ENCODE data around the gene DPYSL5. TPM values are rescaled to one million over a fixed set of nuclear protein-coding genes. Genes with fewer than 3 reads are reported as not detected.

DPYSL5 gene
- total and polyA plus RNA-seq, 2 donors (not counting 1 experiment from before 2014, with no cell fraction given) = not detected

DNA sequence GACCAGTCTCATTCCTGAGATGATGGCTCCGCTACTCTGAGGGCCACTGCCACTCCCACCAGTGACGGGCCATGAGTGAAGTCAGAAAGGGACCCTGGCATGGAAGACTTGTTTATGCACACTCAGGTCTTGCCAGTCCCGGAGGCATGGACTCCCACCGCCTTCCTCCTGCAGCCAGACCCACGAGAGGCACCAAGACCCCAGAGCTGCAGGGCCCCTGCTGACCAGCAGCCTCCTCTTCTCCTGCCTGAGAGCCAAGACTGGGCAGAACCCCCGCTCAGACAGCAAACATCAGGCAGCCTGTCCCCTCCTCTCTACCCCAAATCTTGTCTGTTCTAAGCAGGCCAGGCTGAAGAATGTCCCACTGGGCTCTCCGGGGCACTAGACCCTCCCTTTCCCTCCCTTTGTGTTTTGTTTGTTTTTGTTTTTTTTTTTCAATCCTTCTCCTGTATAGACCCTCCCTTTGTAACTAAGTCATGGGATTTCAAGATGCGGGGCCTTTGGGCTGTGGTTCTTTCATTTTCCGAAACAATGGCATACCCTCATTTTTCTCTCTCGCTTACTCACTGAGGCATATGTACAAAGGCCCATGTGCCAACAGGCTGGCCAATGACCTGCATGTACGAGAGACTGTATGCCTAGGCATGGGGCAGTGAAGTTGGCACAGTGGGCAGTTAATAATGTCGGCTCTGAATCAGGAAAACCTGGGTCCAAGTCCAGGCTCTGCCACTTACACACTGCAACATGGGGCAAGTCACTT, 98.2 kb downstream of the DPYSL5 start:
- Histone ChIP-seq H2AFZ (ENCODE audit: insufficient read depth, low read depth, low read length, poor library complexity, severe bottlenecking) (no peak overlapping the region), H3K9ac (ENCODE audit: low read length) (no peak overlapping the region), H4K20me1 (ENCODE audit: control insufficient read depth, insufficient read depth, low read length, poor library complexity, severe bottlenecking) (no peaks in the 10 kb centered on the region), H3K79me2 (ENCODE audit: control insufficient read depth, insufficient read depth, low read length) (no peaks in the 10 kb centered on the region), H3K4me2 (replicated peaks; ENCODE audit: low read depth, low read length, poor library complexity, severe bottlenecking) (no peak overlapping the region), H3K36me3 (replicated peaks in 1 of 2; ENCODE audit: control extremely low read depth in 1 of 2, control insufficient read depth in 1 of 2, extremely low read depth in 1 of 2, insufficient read depth in 2 of 2, low read length in 1 of 2) (no peaks in the 10 kb centered on the region), H3K9me3 (ENCODE audit: control extremely low read depth in 1 of 3, control insufficient read depth in 2 of 3, insufficient read depth in 1 of 3, low read length in 2 of 3) (no peaks in the 10 kb centered on the region), H3K27me3 (replicated peaks in 1 of 4; ENCODE audit: control extremely low read depth in 1 of 4, control insufficient read depth in 3 of 4, insufficient read depth in 4 of 4, low read length in 3 of 4) (peaks cover 0 to 13% (median 3%) of the 10 kb centered on the region in 4 experiments), H3K4me3 (ENCODE audit: control extremely low read depth in 1 of 5, extremely low read depth in 1 of 5, insufficient read depth in 1 of 5, low read depth in 2 of 5, low read length in 4 of 5) (no peak overlapping the region), H3K4me1 (ENCODE audit: control insufficient read depth in 2 of 2, insufficient read depth in 2 of 2, low read length in 2 of 2) (no peaks in the 10 kb centered on the region), H3K27ac (ENCODE audit: low read length in 2 of 2) (no peak overlapping the region)
- H3K27me3 Mint-ChIP-seq = peaks cover 21% of the 10 kb centered on the region
- no peak for DNase-seq
- no peak for TF ChIP-seq EZH2 (IDR thresholded peaks at IDR 0.05; ENCODE audit: borderline replicate concordance, insufficient read depth, low read depth, low read length, poor library complexity, severe bottlenecking)
- TF ChIP-seq, protein P1, sequence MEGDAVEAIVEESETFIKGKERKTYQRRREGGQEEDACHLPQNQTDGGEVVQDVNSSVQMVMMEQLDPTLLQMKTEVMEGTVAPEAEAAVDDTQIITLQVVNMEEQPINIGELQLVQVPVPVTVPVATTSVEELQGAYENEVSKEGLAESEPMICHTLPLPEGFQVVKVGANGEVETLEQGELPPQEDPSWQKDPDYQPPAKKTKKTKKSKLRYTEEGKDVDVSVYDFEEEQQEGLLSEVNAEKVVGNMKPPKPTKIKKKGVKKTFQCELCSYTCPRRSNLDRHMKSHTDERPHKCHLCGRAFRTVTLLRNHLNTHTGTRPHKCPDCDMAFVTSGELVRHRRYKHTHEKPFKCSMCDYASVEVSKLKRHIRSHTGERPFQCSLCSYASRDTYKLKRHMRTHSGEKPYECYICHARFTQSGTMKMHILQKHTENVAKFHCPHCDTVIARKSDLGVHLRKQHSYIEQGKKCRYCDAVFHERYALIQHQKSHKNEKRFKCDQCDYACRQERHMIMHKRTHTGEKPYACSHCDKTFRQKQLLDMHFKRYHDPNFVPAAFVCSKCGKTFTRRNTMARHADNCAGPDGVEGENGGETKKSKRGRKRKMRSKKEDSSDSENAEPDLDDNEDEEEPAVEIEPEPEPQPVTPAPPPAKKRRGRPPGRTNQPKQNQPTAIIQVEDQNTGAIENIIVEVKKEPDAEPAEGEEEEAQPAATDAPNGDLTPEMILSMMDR (IDR thresholded peaks at IDR 0.05) = no peak
- ChIA-PET POLR2A (no interaction called here), CTCF (no interaction called here)
- H3K27ac Mint-ChIP-seq = no peak overlapping the region
- intact Hi-C loops (cut with micrococcal nuclease) = no loop called here
- H3K4me3 Mint-ChIP-seq = no peak overlapping the region
- ATAC-seq (ENCODE audit: low read depth) = no peak
- 87% methylated on average over 8 of the region's 12 CpGs for WGBS (ENCODE audit: insufficient coverage)
- H3K4me1 Mint-ChIP-seq = no peaks in the 10 kb centered on the region
- H3K9me3 Mint-ChIP-seq (ENCODE audit: insufficient read depth) = no peaks in the 10 kb centered on the region

Data from B cell (primary cell).